ENCODE results near the gene STAT5B.

- TF ChIP-seq CTCF (optimal IDR thresholded peaks at IDR 0.05 in 1 of 3, IDR thresholded peaks at IDR 0.05 in 1 of 3, conservative IDR thresholded peaks at IDR 0.05 in 1 of 3; ENCODE audit: extremely low read depth in 1 of 3, insufficient read depth in 2 of 3, low read length in 3 of 3) (no peak), EZH2 (IDR thresholded peaks at IDR 0.05; ENCODE audit: low read length) (no peak)
Observed at GRCh38 chr17:42284566-42284965, 8.4 kb upstream of the STAT5B start.

Measured in keratinocyte (primary cell).